Measurements from ENCODE around the gene CDC42BPA.
"Not testable (repeated sequence)": the region's sequence is repeated elsewhere in the genome, so short reads cannot be mapped to it uniquely, and the experiment has no call there.

CDC42BPA gene

DNA sequence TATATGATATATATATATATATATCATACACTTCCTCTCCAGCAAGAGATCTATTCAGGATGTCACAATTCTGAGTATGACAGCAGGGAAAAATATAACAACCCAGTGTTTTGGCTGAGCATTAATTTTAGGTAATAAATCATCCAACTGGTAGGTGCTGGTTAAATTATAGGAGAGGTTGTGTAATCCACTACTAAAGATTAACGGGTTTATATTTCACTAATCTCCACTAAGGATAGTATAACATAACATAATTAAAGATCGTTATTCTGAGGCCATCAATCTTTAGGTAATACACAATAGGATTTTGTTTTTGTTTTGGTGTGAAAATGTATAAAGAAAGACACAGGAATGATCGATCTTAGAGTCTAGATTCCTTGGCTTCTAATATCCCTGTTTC is 276.0 kb downstream of the CDC42BPA start:
- DNase-seq = no peak

GRCh38 chr1:227038401-227038800 is 279.9 kb downstream of the CDC42BPA start:
- DNase-seq = no peak

DNA sequence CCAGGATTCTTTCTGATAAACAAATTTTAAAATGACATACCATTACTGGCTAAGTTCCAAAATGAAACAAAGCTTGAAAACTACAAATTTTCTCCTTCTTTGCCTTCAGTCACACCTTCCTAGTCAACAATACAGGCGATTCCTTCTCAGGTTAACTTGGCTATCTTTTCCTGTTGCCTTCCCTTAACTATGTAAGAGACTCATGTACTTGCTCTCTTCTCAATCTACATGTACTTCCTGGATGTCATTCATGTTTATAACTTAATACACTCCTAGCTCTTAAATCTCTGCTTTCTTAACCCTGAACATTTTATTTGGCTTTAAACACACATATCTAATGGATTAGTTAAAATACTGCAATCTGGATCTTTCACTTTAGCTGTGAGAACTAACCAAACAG is 281.2 kb downstream of the CDC42BPA start:
- DNase-seq = no peak

DNA sequence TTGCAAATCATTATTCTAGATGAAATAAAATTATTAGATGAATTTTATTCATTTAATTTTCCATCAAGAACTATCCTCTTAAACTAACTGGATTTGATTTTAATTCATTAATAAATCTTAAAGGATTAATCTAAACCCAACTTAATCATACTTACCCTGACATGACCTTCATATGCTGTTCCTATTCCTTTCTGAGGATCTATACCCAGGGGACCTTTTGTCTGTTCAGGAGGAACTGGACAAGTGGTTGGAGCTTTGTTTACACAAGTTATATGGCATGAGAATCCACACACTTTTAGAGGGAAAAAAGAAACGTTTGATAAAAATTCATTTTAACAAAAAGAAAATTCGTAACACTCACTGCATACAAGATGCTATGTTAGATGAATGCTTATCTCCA is 283.0 kb downstream of the CDC42BPA start:
- no peak for DNase-seq

DNA sequence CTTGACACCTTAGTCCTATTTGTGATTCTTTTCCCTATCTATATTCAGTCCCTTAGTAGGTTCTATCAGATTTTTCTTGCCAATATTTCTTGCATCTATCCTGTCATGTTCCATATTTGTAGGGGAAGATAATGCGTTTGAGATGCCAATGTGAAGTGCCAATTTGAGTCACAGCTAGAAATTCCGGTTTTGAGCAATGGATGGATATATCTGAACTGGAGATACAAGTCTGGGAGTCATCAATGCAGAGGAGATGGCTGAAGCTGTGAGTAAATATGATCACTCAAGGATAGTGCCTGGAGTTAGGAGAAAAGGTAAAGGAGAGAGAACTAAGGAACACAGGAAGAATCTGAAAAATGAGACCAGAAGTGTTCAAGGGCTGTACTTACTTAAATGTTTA is 284.4 kb downstream of the CDC42BPA start:
- no peak for DNase-seq

GRCh38 chr1:227032396-227032795 is 285.9 kb downstream of the CDC42BPA start:
- no peak for DNase-seq

DNA sequence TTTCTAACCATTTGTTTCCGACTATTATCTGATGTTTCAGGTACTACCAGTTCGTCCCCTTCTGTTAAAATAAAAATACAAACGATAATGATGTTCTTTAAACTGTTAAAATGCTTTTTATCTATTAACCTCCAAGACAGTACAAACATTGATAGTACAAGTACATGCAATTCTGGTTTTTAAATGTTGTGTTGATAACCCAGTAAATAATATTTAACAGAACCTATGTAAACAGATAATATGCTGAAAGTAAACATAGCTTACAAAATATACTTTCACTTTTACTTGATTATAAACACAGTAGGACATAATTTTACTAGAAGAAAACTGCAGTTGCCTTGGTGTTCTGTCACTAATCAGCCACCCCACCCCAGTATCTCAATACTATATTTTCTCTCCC is 301.3 kb downstream of the CDC42BPA start:
- no peak for DNase-seq

GRCh38 chr1:227010645-227011044 is 307.6 kb downstream of the CDC42BPA start:
- no peak for DNase-seq

- DNase-seq = no peak
These were observed 308.4 kb downstream of the CDC42BPA start for GRCh38 chr1:227009937-227010336.

DNA sequence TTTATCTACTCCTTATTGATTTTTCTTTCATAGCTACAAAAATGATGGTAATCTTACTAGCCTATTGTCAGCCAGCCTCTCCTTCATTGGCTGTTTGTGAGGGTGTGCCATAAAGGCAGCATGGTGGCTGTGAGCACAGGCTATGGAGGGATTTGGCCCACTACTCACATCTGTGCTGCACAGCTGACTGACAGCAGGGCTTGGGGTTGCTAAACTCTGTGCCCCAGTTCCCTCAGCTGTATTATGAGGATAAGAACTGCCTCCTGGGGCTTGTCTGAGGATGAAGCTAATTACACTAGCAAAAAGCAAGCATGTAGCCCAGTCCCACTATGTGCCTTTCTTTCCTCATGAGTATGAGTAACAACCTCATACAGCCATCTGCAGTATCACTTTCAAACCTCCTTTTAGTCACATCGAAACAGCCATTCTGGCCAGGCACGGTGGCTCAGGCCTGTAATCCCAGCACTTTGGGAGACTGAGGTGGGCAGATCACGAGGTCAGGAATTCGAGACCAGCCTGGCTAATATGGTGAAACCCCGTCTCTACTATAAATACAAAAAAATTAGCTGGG is 312.0 kb downstream of the CDC42BPA start:
- no peak for DNase-seq

DNA sequence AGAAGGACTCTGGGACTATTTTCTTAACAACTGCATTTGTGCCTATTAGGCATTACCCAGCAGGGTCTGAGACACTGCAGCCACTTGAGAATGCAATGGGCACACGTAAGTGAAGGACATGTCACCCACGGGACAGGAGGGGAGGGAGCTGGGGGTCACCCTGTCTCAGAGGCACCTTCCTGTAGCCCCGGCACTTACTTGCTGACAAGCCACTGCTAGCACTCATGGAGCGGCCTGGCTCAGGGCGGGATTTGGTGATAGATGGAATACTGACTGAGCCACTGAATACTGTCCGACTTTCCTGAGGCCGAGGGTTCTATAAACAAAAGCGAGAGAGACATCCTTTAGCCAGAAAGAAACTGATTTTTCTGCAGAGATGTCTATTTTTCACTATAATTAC is 313.5 kb downstream of the CDC42BPA start:
- no peak for DNase-seq

GRCh38 chr1:227003165-227003564 is 315.1 kb downstream of the CDC42BPA start:
- DNase-seq = no peak

- no peak for DNase-seq
These were observed 315.7 kb downstream of the CDC42BPA start for GRCh38 chr1:227002531-227003049.

- DNase-seq = not testable (repeated sequence)
These were observed 318.7 kb downstream of the CDC42BPA start for GRCh38 chr1:226999579-226999978.

DNA sequence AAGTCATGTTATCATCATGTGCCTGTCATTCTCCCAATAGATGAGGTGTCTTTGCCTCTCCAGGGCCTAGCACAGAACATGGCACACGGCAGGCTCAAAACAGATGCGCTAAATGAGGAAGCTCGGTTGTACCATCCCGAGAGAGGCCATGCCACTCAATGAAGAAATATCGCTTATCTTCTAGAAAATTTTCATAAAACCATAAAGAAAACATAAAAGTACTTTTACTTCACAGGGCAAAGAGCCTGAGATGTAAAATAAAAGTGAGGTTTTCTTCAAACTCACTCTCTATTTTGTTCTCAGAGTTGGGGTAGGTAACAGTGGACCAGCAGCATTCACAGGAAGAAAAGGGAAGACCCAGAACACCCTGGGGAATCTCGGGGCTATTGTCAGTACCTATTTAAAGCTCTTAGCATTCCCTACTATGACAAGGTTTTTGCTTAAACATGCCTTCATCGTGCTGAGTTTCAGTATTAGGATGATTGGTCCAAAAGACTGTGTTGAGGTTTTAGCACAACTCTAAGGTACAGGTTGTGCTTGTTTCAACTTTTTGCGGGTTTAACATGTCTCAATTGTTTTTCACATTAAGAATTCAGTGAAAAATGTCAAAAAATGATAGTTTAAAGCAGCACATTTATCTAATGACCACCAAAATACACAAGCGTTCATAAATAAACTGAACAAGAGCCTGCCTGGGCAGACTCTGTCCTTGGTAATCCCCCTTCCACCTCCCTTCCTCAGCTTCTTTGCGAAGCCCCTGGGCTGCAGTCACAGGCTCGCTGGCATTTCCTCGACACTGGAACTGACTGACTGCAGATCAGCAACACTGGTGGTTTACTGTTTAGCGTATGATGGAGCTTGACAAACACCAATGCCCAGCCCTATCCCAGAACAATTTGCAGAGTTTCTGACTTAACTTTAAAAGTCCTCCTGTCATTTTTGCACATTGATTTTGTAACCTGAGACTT is 322.6 kb downstream of the CDC42BPA start:
- no peak for DNase-seq

- no peak for DNase-seq
These were observed 323.5 kb downstream of the CDC42BPA start for GRCh38 chr1:226994586-226995364.

DNA sequence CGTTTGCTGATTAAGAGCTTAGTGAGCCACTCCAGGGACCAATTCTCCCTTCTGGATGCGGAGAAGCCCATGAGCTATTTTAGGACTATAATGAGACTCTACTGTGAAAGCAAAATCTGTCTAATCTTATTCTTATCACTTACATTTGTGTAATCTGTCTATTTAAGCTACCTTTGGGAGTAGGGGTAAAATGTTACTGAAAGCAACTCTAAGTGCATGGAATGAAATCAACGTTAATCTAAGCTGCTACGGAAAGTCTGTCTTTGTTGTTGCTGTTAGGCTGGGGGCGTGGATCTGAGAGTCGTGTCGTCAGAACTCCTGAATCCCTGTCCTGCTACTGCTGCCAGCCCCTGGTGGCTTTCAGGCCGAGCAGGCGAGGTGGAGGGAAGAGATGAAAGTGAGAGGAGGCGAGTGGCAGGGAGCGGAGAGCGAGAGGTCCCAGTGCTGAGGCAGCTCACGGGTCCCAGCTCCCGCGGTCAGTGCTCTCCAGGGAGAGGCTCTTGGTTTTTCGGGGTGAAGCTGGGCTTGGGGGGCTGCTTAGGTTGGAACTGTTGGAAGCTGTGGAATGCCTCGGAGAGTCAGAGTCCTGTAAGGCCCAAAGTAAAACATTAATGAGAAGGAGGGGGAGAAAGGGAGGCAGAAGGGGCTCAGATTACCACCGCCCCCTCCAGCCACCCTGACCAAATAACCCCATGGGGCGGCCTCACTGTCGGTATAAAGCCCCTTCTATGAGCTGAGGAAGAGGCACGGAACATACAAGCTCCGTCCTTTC is 324.3 kb downstream of the CDC42BPA start:
- DNase-seq = no peak

GRCh38 chr1:226991920-226992319 is 326.4 kb downstream of the CDC42BPA start:
- DNase-seq = no peak

GRCh38 chr1:226990133-226990716 is 328.1 kb downstream of the CDC42BPA start:
- DNase-seq = no peak

DNA sequence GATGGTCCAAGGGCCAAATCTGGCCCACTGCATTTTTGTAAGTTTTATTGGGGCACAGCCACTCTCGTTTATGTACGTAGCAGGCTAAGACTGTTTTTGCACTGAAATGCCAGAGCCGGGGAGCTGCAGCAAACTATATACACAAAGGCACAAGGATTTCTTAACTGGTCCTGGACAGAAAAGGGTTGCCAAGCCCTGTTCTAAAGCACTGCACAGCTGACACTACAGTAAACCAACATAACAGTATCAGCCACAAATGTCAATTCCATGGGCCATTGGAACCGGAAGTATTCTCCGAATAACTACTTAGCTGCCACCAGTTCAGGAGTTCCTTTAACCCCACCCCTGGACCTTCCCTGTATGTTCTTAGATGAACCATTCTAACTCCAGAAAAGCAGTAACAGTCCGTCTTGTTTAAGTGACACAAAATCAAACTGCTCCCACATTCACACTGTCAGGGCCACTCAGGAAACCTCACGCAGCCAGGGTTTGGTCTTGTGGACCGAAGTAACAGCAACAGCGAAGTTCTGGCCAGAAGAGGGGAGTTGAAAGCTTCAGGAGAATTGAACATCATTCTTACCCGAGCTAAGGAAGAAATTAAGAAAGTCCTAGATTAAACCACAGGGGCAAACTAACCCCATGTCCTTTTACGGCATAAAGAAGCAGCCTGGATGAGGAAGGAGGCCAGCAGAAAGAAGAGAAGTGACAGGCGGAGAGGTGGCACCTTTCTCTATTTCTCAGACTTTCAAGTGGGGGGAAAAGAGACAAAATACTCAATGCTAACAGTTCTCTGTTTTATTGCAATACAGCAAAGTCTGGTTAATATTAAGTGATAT is 329.0 kb downstream of the CDC42BPA start:
- no peak for DNase-seq

GRCh38 chr1:226988334-226988666 is 330.0 kb downstream of the CDC42BPA start:
- DNase-seq = no peak
